HG03575 (cell line): ENCODE data around the gene FAM163B.

ENCODE experiments used
- ATAC-seq: cut with Tn5 transposase; IDR thresholded peaks from one replicate; pipeline ENCODE4 v1.9.1; 2021; ENCODE audit not compliant: unreplicated experiment, insufficient number of reproducible peaks, low FRiP score; ENCODE audit errors: extremely low read depth

The FAM163B gene

GRCh38 chr9:133622555-133622954 lies 13.4 kb upstream of the FAM163B start:
- ATAC-seq: no peak

- ATAC-seq: no peak
Observed at GRCh38 chr9:133621725-133622267, 12.6 kb upstream of the FAM163B start.

GRCh38 chr9:133619791-133620190 lies 10.6 kb upstream of the FAM163B start:
- ATAC-seq: no peak

GRCh38 chr9:133618726-133619125 lies 9.5 kb upstream of the FAM163B start:
- no peak for ATAC-seq

GRCh38 chr9:133616643-133617405 lies 7.6 kb upstream of the FAM163B start:
- ATAC-seq: no peak

- ATAC-seq: no peak
Observed at GRCh38 chr9:133615606-133616188, 6.5 kb upstream of the FAM163B start.

- ATAC-seq: no peak
Observed at GRCh38 chr9:133615186-133615585, 6.0 kb upstream of the FAM163B start.

GRCh38 chr9:133614678-133615077 lies 5.5 kb upstream of the FAM163B start:
- ATAC-seq: no peak

- ATAC-seq: no peak
Observed at GRCh38 chr9:133614056-133614455, 4.9 kb upstream of the FAM163B start.

GRCh38 chr9:133613432-133613831 lies 4.2 kb upstream of the FAM163B start:
- no peak for ATAC-seq

GRCh38 chr9:133612816-133613215 lies 3.6 kb upstream of the FAM163B start:
- ATAC-seq: no peak

- no peak for ATAC-seq
Observed at GRCh38 chr9:133612051-133612450, 2.9 kb upstream of the FAM163B start.

GRCh38 chr9:133610845-133611244 lies 1.7 kb upstream of the FAM163B start:
- ATAC-seq: no peak

- ATAC-seq: no peak
Observed at GRCh38 chr9:133608889-133609288, 300 bp downstream of the FAM163B start.

- ATAC-seq: no peak
Observed at GRCh38 chr9:133608382-133608781, 807 bp downstream of the FAM163B start.

- ATAC-seq: no peak
Observed at GRCh38 chr9:133607976-133608375, 1.2 kb downstream of the FAM163B start.

GRCh38 chr9:133607381-133607780 lies 1.8 kb downstream of the FAM163B start:
- ATAC-seq: no peak

- no peak for ATAC-seq
Observed at GRCh38 chr9:133606708-133607025, 2.5 kb downstream of the FAM163B start.

GRCh38 chr9:133605856-133606707 lies 3.1 kb downstream of the FAM163B start:
- ATAC-seq: no peak

GRCh38 chr9:133605446-133605845 lies 3.7 kb downstream of the FAM163B start:
- ATAC-seq: no peak
